ENCODE results near the gene NRXN3.

DNA sequence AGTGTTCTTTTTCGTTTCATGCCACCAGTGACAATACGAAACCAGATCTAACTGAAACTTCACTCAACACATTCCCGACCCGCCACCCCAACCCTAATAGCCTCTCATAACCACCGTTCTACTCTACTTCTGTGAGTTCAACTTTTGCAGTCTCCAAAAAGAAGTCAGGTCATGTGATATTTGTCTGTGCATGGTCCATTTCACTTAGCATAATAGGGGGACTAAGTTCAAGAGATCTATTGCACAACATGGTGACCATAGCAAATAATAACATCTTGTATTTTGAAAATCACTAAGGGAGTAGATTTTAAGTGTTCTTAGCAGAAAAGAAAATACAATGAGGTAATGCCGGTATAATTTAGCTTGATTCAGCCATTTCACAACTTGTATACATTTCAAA is 1664.7 kb downstream of the NRXN3 start:
- TF ChIP-seq, protein P1, sequence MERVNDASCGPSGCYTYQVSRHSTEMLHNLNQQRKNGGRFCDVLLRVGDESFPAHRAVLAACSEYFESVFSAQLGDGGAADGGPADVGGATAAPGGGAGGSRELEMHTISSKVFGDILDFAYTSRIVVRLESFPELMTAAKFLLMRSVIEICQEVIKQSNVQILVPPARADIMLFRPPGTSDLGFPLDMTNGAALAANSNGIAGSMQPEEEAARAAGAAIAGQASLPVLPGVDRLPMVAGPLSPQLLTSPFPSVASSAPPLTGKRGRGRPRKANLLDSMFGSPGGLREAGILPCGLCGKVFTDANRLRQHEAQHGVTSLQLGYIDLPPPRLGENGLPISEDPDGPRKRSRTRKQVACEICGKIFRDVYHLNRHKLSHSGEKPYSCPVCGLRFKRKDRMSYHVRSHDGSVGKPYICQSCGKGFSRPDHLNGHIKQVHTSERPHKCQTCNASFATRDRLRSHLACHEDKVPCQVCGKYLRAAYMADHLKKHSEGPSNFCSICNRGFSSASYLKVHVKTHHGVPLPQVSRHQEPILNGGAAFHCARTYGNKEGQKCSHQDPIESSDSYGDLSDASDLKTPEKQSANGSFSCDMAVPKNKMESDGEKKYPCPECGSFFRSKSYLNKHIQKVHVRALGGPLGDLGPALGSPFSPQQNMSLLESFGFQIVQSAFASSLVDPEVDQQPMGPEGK (tag by site-specific recombination; IDR thresholded peaks at IDR 0.05), result no peak
- TF ChIP-seq, protein P2, sequence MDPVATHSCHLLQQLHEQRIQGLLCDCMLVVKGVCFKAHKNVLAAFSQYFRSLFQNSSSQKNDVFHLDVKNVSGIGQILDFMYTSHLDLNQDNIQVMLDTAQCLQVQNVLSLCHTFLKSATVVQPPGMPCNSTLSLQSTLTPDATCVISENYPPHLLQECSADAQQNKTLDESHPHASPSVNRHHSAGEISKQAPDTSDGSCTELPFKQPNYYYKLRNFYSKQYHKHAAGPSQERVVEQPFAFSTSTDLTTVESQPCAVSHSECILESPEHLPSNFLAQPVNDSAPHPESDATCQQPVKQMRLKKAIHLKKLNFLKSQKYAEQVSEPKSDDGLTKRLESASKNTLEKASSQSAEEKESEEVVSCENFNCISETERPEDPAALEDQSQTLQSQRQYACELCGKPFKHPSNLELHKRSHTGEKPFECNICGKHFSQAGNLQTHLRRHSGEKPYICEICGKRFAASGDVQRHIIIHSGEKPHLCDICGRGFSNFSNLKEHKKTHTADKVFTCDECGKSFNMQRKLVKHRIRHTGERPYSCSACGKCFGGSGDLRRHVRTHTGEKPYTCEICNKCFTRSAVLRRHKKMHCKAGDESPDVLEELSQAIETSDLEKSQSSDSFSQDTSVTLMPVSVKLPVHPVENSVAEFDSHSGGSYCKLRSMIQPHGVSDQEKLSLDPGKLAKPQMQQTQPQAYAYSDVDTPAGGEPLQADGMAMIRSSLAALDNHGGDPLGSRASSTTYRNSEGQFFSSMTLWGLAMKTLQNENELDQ (tag by site-specific recombination; IDR thresholded peaks at IDR 0.05; ENCODE audit: low read depth), result no peak
- TF ChIP-seq ZBTB1 (tag by site-specific recombination; IDR thresholded peaks at IDR 0.05), result no peak
- TF ChIP-seq, protein P3, sequence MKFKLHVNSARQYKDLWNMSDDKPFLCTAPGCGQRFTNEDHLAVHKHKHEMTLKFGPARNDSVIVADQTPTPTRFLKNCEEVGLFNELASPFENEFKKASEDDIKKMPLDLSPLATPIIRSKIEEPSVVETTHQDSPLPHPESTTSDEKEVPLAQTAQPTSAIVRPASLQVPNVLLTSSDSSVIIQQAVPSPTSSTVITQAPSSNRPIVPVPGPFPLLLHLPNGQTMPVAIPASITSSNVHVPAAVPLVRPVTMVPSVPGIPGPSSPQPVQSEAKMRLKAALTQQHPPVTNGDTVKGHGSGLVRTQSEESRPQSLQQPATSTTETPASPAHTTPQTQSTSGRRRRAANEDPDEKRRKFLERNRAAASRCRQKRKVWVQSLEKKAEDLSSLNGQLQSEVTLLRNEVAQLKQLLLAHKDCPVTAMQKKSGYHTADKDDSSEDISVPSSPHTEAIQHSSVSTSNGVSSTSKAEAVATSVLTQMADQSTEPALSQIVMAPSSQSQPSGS (tag by site-specific recombination; IDR thresholded peaks at IDR 0.05; ENCODE audit: low read depth), result no peak
- no peak for TF ChIP-seq ZNF610 (tag by site-specific recombination; IDR thresholded peaks at IDR 0.05; ENCODE audit: borderline replicate concordance)
- TF ChIP-seq ZNF133 (tag by site-specific recombination; IDR thresholded peaks at IDR 0.05), result no peak
